B cell (primary cell): ENCODE measurements around the gene CCR9. TPM values are rescaled to one million over a fixed set of nuclear protein-coding genes. Genes with fewer than 3 reads are reported as not detected.

Source experiments
- ATAC-seq: fragments of 200-7000 bp; cut with Tn5 transposase; one replicate; pipeline ENCODE4 v1.10.0; 2021; ENCODE audit warnings: low read depth, mild to moderate bottlenecking, moderate number of reproducible peaks, moderate library complexity
- CTCF ChIA-PET: fragments of 350-600 bp; sonication (Branson Sonifier 250); formaldehyde crosslinking; loops from one replicate; lab custom pipeline; 2021; ENCODE audit warnings: antibody characterized with exemption, inconsistent platforms; lab: Charles Lee
- POLR2A ChIA-PET: fragments of 350-600 bp; sonication (Branson Sonifier 250); formaldehyde crosslinking; loops from one replicate; lab custom pipeline; 2021; ENCODE audit warnings: antibody characterized with exemption; lab: Charles Lee
- DNase-seq: peaks from one replicate; pipeline ENCODE4 v3.0.0; 2013
- H2AFZ ChIP-seq: 2 replicates; pipeline ENCODE4 v1.6.1; 2012; ENCODE audit warnings: mild to moderate bottlenecking, low read depth, low read length; ENCODE audit not compliant: insufficient read depth, poor library complexity, severe bottlenecking
- H3K27ac ChIP-seq, 2 donors: 1 replicate in 1 of 2; 2 replicates in 1 of 2; pipeline ENCODE4 v1.5.1; 2012 to 2013; ENCODE audit warnings: low read length in 2 of 2, mild to moderate bottlenecking in 2 of 2, moderate library complexity in 1 of 2
- H3K27me3 ChIP-seq, 4 experiments: fragments of 200-600 bp in 1 of 4; sonication (generic) in 1 of 4; replicated peaks in 1 of 4; 1 replicate in 2 of 4; 2 replicates in 2 of 4; pipeline versions ENCODE4 v1.6.1 to v1.7.0; 2013 to 2016; ENCODE audit warnings: low read length in 3 of 4, mild to moderate bottlenecking in 2 of 4, mixed read lengths in 1 of 4, moderate library complexity in 1 of 4; ENCODE audit not compliant: insufficient read depth in 4 of 4, control insufficient read depth in 3 of 4; ENCODE audit errors: control extremely low read depth in 1 of 4
- H3K36me3 ChIP-seq, 2 experiments: replicated peaks in 1 of 2; 1 replicate in 1 of 2; 2 replicates in 1 of 2; pipeline versions ENCODE4 v1.6.1 to v1.7.1; 2013; ENCODE audit warnings: low read length in 1 of 2; ENCODE audit not compliant: insufficient read depth in 2 of 2, control insufficient read depth in 1 of 2; ENCODE audit errors: control extremely low read depth in 1 of 2, extremely low read depth in 1 of 2
- H3K4me1 ChIP-seq, 2 donors: fragments of 200-600 bp in 1 of 2; sonication (generic) in 1 of 2; 1 replicate in 1 of 2; 2 replicates in 1 of 2; pipeline versions ENCODE4 v1.5.1 to v1.6.1; 2013 to 2017; ENCODE audit warnings: low read length in 2 of 2; ENCODE audit not compliant: control insufficient read depth in 2 of 2, insufficient read depth in 2 of 2
- H3K4me2 ChIP-seq: replicated peaks from 2 replicates; pipeline ENCODE3; 2012; ENCODE audit warnings: mild to moderate bottlenecking, low read depth, low read length; ENCODE audit not compliant: poor library complexity, severe bottlenecking
- H3K4me3 ChIP-seq, 5 experiments: fragments of 200-600 bp in 1 of 5; sonication (generic) in 1 of 5; 1 replicate in 3 of 5; 2 replicates in 2 of 5; pipeline versions ENCODE4 v1.5.1 to v1.7.0; 2011 to 2016; ENCODE audit warnings: low read length in 4 of 5, mild to moderate bottlenecking in 4 of 5, low read depth in 2 of 5, control low read depth in 1 of 5, moderate library complexity in 1 of 5; ENCODE audit not compliant: insufficient read depth in 1 of 5; ENCODE audit errors: control extremely low read depth in 1 of 5, extremely low read depth in 1 of 5
- H3K79me2 ChIP-seq: fragments of 200-600 bp; sonication (generic); one replicate; pipeline ENCODE4 v1.6.0; 2016; ENCODE audit warnings: low read length; ENCODE audit not compliant: control insufficient read depth, insufficient read depth
- H3K9ac ChIP-seq: fragments of 200-600 bp; sonication (generic); 2 replicates; pipeline ENCODE4 v1.6.1; 2017; ENCODE audit warnings: mild to moderate bottlenecking, low read length, moderate library complexity
- H3K9me3 ChIP-seq, 3 donors: one replicate each; pipeline versions ENCODE4 v1.6.1 to v1.7.1; 2013; ENCODE audit warnings: low read length in 2 of 3; ENCODE audit not compliant: control insufficient read depth in 2 of 3, insufficient read depth in 1 of 3; ENCODE audit errors: control extremely low read depth in 1 of 3
- H4K20me1 ChIP-seq: 2 replicates; pipeline ENCODE4 v1.6.0; 2012; ENCODE audit warnings: mild to moderate bottlenecking, low read length; ENCODE audit not compliant: insufficient read depth, control insufficient read depth, poor library complexity, severe bottlenecking
- H3K27ac Mint-ChIP-seq: one replicate; pipeline ENCODE4 v1.8.0; 2021; ENCODE audit warnings: mixed read lengths
- H3K27me3 Mint-ChIP-seq: one replicate; pipeline ENCODE4 v1.8.0; 2021; ENCODE audit warnings: mixed read lengths
- H3K4me1 Mint-ChIP-seq: one replicate; pipeline ENCODE4 v1.8.0; 2021; ENCODE audit warnings: mixed read lengths
- H3K4me3 Mint-ChIP-seq: one replicate; pipeline ENCODE4 v1.8.0; 2021; ENCODE audit warnings: mixed read lengths
- H3K9me3 Mint-ChIP-seq: one replicate; pipeline ENCODE4 v1.8.0; 2022; ENCODE audit warnings: mixed read lengths; ENCODE audit not compliant: insufficient read depth
- CTCF ChIP-seq: fragments of 200-600 bp; IDR thresholded peaks from one replicate; pipeline ENCODE4 v1.8.0; 2022; ENCODE audit warnings: antibody characterized with exemption, mild to moderate bottlenecking
- EZH2 ChIP-seq: IDR thresholded peaks from 2 replicates; pipeline ENCODE4 v1.6.1; 2012; ENCODE audit warnings: borderline replicate concordance, low read depth, mild to moderate bottlenecking, moderate library complexity, low read length; ENCODE audit not compliant: insufficient read depth, poor library complexity, severe bottlenecking
- WGBS: methylation state at CpG from one replicate; pipeline ENCODE4 v1.1.5; 2013; ENCODE audit warnings: missing lambda C conversion rate; ENCODE audit not compliant: insufficient coverage; 5-methylcytosine and 5-hydroxymethylcytosine counted together
- intact Hi-C: fragments of 100-400 bp; cut with micrococcal nuclease; formaldehyde crosslinking; loops from one replicate; pipeline ENCODE4 v1.10.0; 2022
- polyA plus RNA-seq: library from polyadenylated mRNA; depleted of rRNA; stranded (reverse); fragments of >200 nt; gene quantifications from 2 replicates; pipeline ENCODE4 v1.2.3, GENCODE V29; 2012
- total RNA-seq, 2 donors: library from RNA; stranded (reverse); fragments of 120-200 nt in 1 of 2; gene quantifications; 1 replicate in 1 of 2; 2 replicates in 1 of 2; pipeline versions ENCODE4 v1.2.3 to v1.2.4, GENCODE V29; 2013 to 2022

The CCR9 gene
- total and polyA plus RNA-seq, 2 donors (not counting 1 experiment from before 2014, with no cell fraction given) = 0.76 to 1.1 TPM

- H3K4me1 ChIP-seq = no peaks in the 10 kb centered on the region
- H3K9me3 Mint-ChIP-seq = no peaks in the 10 kb centered on the region
- no peak overlapping the region for H3K27ac Mint-ChIP-seq
- POLR2A ChIA-PET = no interaction called here
- no peak overlapping the region for H3K4me3 ChIP-seq
- H3K9me3 ChIP-seq = no peaks in the 10 kb centered on the region
- no peaks in the 10 kb centered on the region for H3K4me1 Mint-ChIP-seq
- H2AFZ ChIP-seq = no peak overlapping the region
- TF ChIP-seq CTCF (no peak), EZH2 (no peak)
- CTCF ChIA-PET = no interaction called here
- H3K79me2 ChIP-seq = no peaks in the 10 kb centered on the region
- H3K27ac ChIP-seq = no peak overlapping the region
- DNase-seq (no peak), ATAC-seq (no peak)
- H3K4me2 ChIP-seq = no peak overlapping the region
- no peaks in the 10 kb centered on the region for H3K27me3 Mint-ChIP-seq
- no peak overlapping the region for H3K9ac ChIP-seq
- H3K4me3 Mint-ChIP-seq = no peak overlapping the region
- no peaks in the 10 kb centered on the region for H4K20me1 ChIP-seq
- WGBS = 94% methylated on average over 3 of the region's 4 CpGs
- no peaks in the 10 kb centered on the region for H3K27me3 ChIP-seq
- intact Hi-C loops = no loop called here
- H3K36me3 ChIP-seq = peaks cover 5 to 88% of the 10 kb centered on the region in 2 experiments
These were observed 63.1 kb downstream of the CCR9 start for GRCh38 chr3:45949432-45949831.

- H3K4me1 ChIP-seq = no peaks in the 10 kb centered on the region
- peaks cover 5 to 95% of the 10 kb centered on the region in 2 experiments for H3K36me3 ChIP-seq
- H3K79me2 ChIP-seq = no peaks in the 10 kb centered on the region
- no peak overlapping the region for H3K27ac ChIP-seq
- DNase-seq = no peak
- H3K4me2 ChIP-seq = no peak overlapping the region
- no peak overlapping the region for H3K4me3 Mint-ChIP-seq
- WGBS = 94% methylated on average over 2 of the region's 2 CpGs
- H3K9me3 ChIP-seq = no peaks in the 10 kb centered on the region
- intact Hi-C loops = no loop called here
- H3K9me3 Mint-ChIP-seq = no peaks in the 10 kb centered on the region
- no peaks in the 10 kb centered on the region for H4K20me1 ChIP-seq
- H2AFZ ChIP-seq = no peak overlapping the region
- ATAC-seq = no peak
- no peaks in the 10 kb centered on the region for H3K27me3 ChIP-seq
- H3K9ac ChIP-seq = no peak overlapping the region
- no peaks in the 10 kb centered on the region for H3K27me3 Mint-ChIP-seq
- TF ChIP-seq CTCF (no peak), EZH2 (no peak)
- H3K4me3 ChIP-seq = no peak overlapping the region
- POLR2A ChIA-PET = no interaction called here
- H3K4me1 Mint-ChIP-seq = no peaks in the 10 kb centered on the region
- H3K27ac Mint-ChIP-seq = no peak overlapping the region
- CTCF ChIA-PET = interaction anchor here (2.3 kb wide), 1 partner anchor 11 kb away, joined by 7 read pairs; no protein-coding TSS in a partner anchor
These were observed 63.8 kb downstream of the CCR9 start for GRCh38 chr3:45950131-45950530.
